Pancreas (tissue), 10 donors: ENCODE measurements around the gene LMBR1. TPM values are rescaled to one million over a fixed set of nuclear protein-coding genes. Genes with fewer than 3 reads are reported as not detected.

Experiments used
- ATAC-seq, 4 donors: fragments of 200-7000 bp; cut with Tn5 transposase; one replicate each; pipeline versions ENCODE4 v1.8.0 to v1.9.1; 2020; ENCODE audit warnings: mild to moderate bottlenecking in 4 of 4, moderate library complexity in 4 of 4
- DNase-seq, 6 donors: peaks; one replicate each; pipeline ENCODE4 v3.0.0-alpha.2; 2020
- FAIRE-seq: peaks from 2 replicates; lab custom pipeline; 2012; peaks lifted over from hg19 to GRCh38; lab: Jason Lieb, UNC
- H3K27ac ChIP-seq, 4 donors: fragments of 200-600 bp; sonication (generic); 1 replicate in 3 of 4; 2 replicates in 1 of 4; pipeline versions ENCODE4 v1.5.0 to v1.8.0; 2020
- H3K27me3 ChIP-seq, 4 donors: fragments of 200-600 bp; one replicate each; pipeline ENCODE4 v1.8.0; 2021
- H3K36me3 ChIP-seq, 3 donors: fragments of 200-600 bp; sonication (generic) in 1 of 3; one replicate each; pipeline versions ENCODE4 v1.5.0 to v1.8.0; 2020 to 2021
- H3K4me1 ChIP-seq, 3 donors: fragments of 200-600 bp; one replicate each; pipeline ENCODE4 v1.8.0; 2021
- H3K4me3 ChIP-seq, 4 donors: fragments of 200-600 bp; sonication (generic) in 2 of 4; one replicate each; pipeline versions ENCODE4 v1.5.0 to v1.8.0; 2020 to 2021
- H3K9me3 ChIP-seq, 4 donors: fragments of 200-600 bp; one replicate each; pipeline ENCODE4 v1.8.0; 2021
- CTCF ChIP-seq, 4 donors: fragments of 200-600 bp; sonication (generic) in 3 of 4; IDR thresholded peaks; one replicate each; pipeline versions ENCODE4 v1.5.0 to v1.8.0; 2021; ENCODE audit warnings: antibody characterized with exemption in 4 of 4
- WGBS, 2 donors: extraction: QIAGEN DNeasy Blood & Tissue Kit; methylation state at CpG; one replicate each; pipeline ENCODE4 v1.1.7; 2013; 5-methylcytosine and 5-hydroxymethylcytosine counted together
- intact Hi-C, 3 donors: fragments of 100-400 bp; cut with DNase I; formaldehyde crosslinking; loops; one replicate each; pipeline versions ENCODE4 v1.11.1 to v1.14.2; 2022
- polyA plus RNA-seq, 2 donors: library from polyadenylated mRNA; stranded (reverse); fragments of 200-250 nt; gene quantifications; one replicate each; pipeline ENCODE4 v1.2.3, GENCODE V29; 2013
- total RNA-seq, 6 donors: library from RNA; stranded (reverse); fragmentation: NEBNext Ultra II Directional in 4 of 6; extraction: Animal tissue kit (Norgen Biotek cat#: 25700) in 4 of 6; gene quantifications; one replicate each; pipeline versions ENCODE4 v1.2.1 to v1.2.4, GENCODE V29; 2021 to 2023
- donor health status: healthy with polysubstance abuse.
- donor health status: DM: no; HTN: no; CAD: no; lungs with moderate emphysema.
- donor health status: DM: no; HTN: no; CAD: no.
- donor health status: control.
- donor health status: control.
- donor health status: Bipolar disorder and iron deficiency.
- donor health status: DM: yes; HTN: yes; CAD: no.
- donor health status: DM: no; HTN: no; CAD: no.
- donor health status: DM: no; HTN: no; CAD: no.
- donor health status: DM: yes; HTN: yes; CAD: no.

Gene LMBR1
- total and polyA plus RNA-seq, 8 donors, result 6.7 to 40.4 (median 24.7) TPM

- intact Hi-C loops, result no loop called here
- H3K36me3 ChIP-seq, result no peaks in the 10 kb centered on the region
- no peak for FAIRE-seq
- no peaks in the 10 kb centered on the region for H3K27me3 ChIP-seq
- WGBS, 2 donors, result 66 to 76% methylated on average over 6 of the region's 6 CpGs
- TF ChIP-seq CTCF (IDR thresholded peaks at IDR 0.05), result no peak
- H3K9me3 ChIP-seq, result no peaks in the 10 kb centered on the region
- no peaks in the 10 kb centered on the region for H3K4me1 ChIP-seq
- DNase-seq, result no peak
- ATAC-seq, result no peak
- H3K4me3 ChIP-seq, result no peak overlapping the region
- H3K27ac ChIP-seq, result no peak overlapping the region
Measured at GRCh38 chr7:156659203-156659602, 233.8 kb downstream of the LMBR1 start.

- H3K4me1 ChIP-seq, result no peaks in the 10 kb centered on the region
- ATAC-seq (no peak), FAIRE-seq (no peak), DNase-seq (no peak)
- H3K27me3 ChIP-seq, result no peaks in the 10 kb centered on the region
- H3K4me3 ChIP-seq, result no peak overlapping the region
- no peak for TF ChIP-seq CTCF (IDR thresholded peaks at IDR 0.05)
- no peak overlapping the region for H3K27ac ChIP-seq
- H3K9me3 ChIP-seq, result no peaks in the 10 kb centered on the region
- no peaks in the 10 kb centered on the region for H3K36me3 ChIP-seq
- intact Hi-C loops, result no loop called here
- WGBS, 2 donors, result 71 to 75% methylated on average over 4 of the region's 4 CpGs
Measured at GRCh38 chr7:156657681-156658080, 235.3 kb downstream of the LMBR1 start.

GRCh38 chr7:156656598-156656997, 236.4 kb downstream of the LMBR1 start:
- 79 to 90% methylated on average over 7 of the region's 7 CpGs for WGBS, 2 donors
- no peak for FAIRE-seq
- no peak for ATAC-seq
- no peaks in the 10 kb centered on the region for H3K36me3 ChIP-seq
- TF ChIP-seq CTCF (IDR thresholded peaks at IDR 0.05), result no peak
- intact Hi-C loops, result no loop called here
- H3K27me3 ChIP-seq, result no peaks in the 10 kb centered on the region
- no peaks in the 10 kb centered on the region for H3K9me3 ChIP-seq
- H3K4me3 ChIP-seq, result no peak overlapping the region
- no peaks in the 10 kb centered on the region for H3K4me1 ChIP-seq
- H3K27ac ChIP-seq, result no peak overlapping the region
- DNase-seq, result no peak

GRCh38 chr7:156655983-156656382, 237.0 kb downstream of the LMBR1 start:
- FAIRE-seq (no peak), DNase-seq (no peak), ATAC-seq (no peak)
- no peak overlapping the region for H3K27ac ChIP-seq
- no peak for TF ChIP-seq CTCF (IDR thresholded peaks at IDR 0.05)
- H3K27me3 ChIP-seq, result no peaks in the 10 kb centered on the region
- H3K9me3 ChIP-seq, result no peaks in the 10 kb centered on the region
- no peak overlapping the region for H3K4me3 ChIP-seq
- 44 to 52% methylated on average over 4 of the region's 4 CpGs for WGBS, 2 donors
- intact Hi-C loops, result no loop called here
- H3K36me3 ChIP-seq, result no peaks in the 10 kb centered on the region
- H3K4me1 ChIP-seq, result no peaks in the 10 kb centered on the region

GRCh38 chr7:156655251-156655650, 237.7 kb downstream of the LMBR1 start:
- H3K36me3 ChIP-seq, result no peaks in the 10 kb centered on the region
- FAIRE-seq (no peak), DNase-seq (no peak), ATAC-seq (no peak)
- H3K27me3 ChIP-seq, result no peaks in the 10 kb centered on the region
- H3K9me3 ChIP-seq, result no peaks in the 10 kb centered on the region
- no peak for TF ChIP-seq CTCF (IDR thresholded peaks at IDR 0.05)
- intact Hi-C loops, result no loop called here
- 85 to 87% methylated on average over 6 of the region's 6 CpGs for WGBS, 2 donors
- H3K27ac ChIP-seq, result no peak overlapping the region
- H3K4me1 ChIP-seq, result no peaks in the 10 kb centered on the region
- no peak overlapping the region for H3K4me3 ChIP-seq
